Lung (tissue), 12 donors: ENCODE data around the gene PRR12. TPM values are rescaled to one million over a fixed set of nuclear protein-coding genes. Genes with fewer than 3 reads are reported as not detected.

Experiments
- ATAC-seq: fragments of 200-7000 bp; cut with Tn5 transposase; one replicate; pipeline ENCODE4 v1.9.1; 2020; ENCODE audit warnings: moderate number of reproducible peaks; ENCODE audit not compliant: insufficient read depth, low FRiP score
- DNase-seq, 3 donors: peaks; one replicate each; pipeline ENCODE4 v3.0.0-alpha.2; 2013 to 2017
- H3K27ac ChIP-seq, 2 donors: one replicate each; pipeline ENCODE4 v1.5.1; 2013; ENCODE audit warnings: mild to moderate bottlenecking in 2 of 2, moderate library complexity in 2 of 2, control low read depth in 1 of 2, inconsistent platforms in 1 of 2, low read depth in 1 of 2, low read length in 1 of 2
- H3K27me3 ChIP-seq, 3 donors: one replicate each; pipeline ENCODE4 v1.5.1; 2013; ENCODE audit warnings: low read length in 2 of 3; ENCODE audit not compliant: control insufficient read depth in 3 of 3, insufficient read depth in 3 of 3
- H3K36me3 ChIP-seq, 4 donors: one replicate each; pipeline ENCODE4 v1.5.1; 2013; ENCODE audit warnings: low read length in 4 of 4, mild to moderate bottlenecking in 1 of 4, moderate library complexity in 1 of 4; ENCODE audit not compliant: control insufficient read depth in 4 of 4, insufficient read depth in 4 of 4
- H3K4me1 ChIP-seq, 5 donors: one replicate each; pipeline ENCODE4 v1.5.1; 2013; ENCODE audit warnings: low read length in 5 of 5, mild to moderate bottlenecking in 2 of 5, moderate library complexity in 1 of 5; ENCODE audit not compliant: control insufficient read depth in 5 of 5, insufficient read depth in 5 of 5
- H3K4me3 ChIP-seq: one replicate; pipeline ENCODE4 v1.5.1; 2013; ENCODE audit warnings: mild to moderate bottlenecking, control low read depth, moderate library complexity
- H3K9ac ChIP-seq, 2 donors: one replicate each; pipeline ENCODE4 v1.5.1; 2013; ENCODE audit warnings: low read length in 2 of 2, control low read depth in 1 of 2; ENCODE audit not compliant: insufficient read depth in 1 of 2
- H3K9me3 ChIP-seq, 4 donors: one replicate each; pipeline ENCODE4 v1.5.1; 2013; ENCODE audit warnings: low read length in 3 of 4, mild to moderate bottlenecking in 1 of 4, moderate library complexity in 1 of 4; ENCODE audit not compliant: control insufficient read depth in 4 of 4, insufficient read depth in 3 of 4
- WGBS, 2 donors: extraction: QIAGEN DNeasy Blood & Tissue Kit; methylation state at CpG; one replicate each; pipeline ENCODE4 v1.1.7; 2013; 5-methylcytosine and 5-hydroxymethylcytosine counted together
- polyA plus RNA-seq, 2 donors: library from polyadenylated mRNA; stranded (reverse); fragments of 200-250 nt; gene quantifications; one replicate each; pipeline ENCODE4 v1.2.1, GENCODE V29; 2013
- total RNA-seq, 2 donors: library from RNA; depleted of rRNA in 1 of 2; stranded (reverse); fragments of >200 nt in 1 of 2; gene quantifications; one replicate each; pipeline ENCODE4 v1.2.1, GENCODE V29; 2014 to 2021
- TF ChIP-seq, protein P1 (sequence below): IDR thresholded peaks from 2 replicates; pipeline ENCODE4 v1.5.1; 2012; ENCODE audit warnings: mild to moderate bottlenecking; ENCODE audit errors: control extremely low read depth, extremely low read depth
- donor health status: control.
- donor health status: control.
- donor health status: Bipolar disorder and iron deficiency.
- donor health status: healthy.
- donor health status: DM: yes; HTN: yes; CAD: no.

Gene PRR12
- total and polyA plus RNA-seq, 4 donors: 7.6 to 32.4 (median 16.8) TPM

DNA sequence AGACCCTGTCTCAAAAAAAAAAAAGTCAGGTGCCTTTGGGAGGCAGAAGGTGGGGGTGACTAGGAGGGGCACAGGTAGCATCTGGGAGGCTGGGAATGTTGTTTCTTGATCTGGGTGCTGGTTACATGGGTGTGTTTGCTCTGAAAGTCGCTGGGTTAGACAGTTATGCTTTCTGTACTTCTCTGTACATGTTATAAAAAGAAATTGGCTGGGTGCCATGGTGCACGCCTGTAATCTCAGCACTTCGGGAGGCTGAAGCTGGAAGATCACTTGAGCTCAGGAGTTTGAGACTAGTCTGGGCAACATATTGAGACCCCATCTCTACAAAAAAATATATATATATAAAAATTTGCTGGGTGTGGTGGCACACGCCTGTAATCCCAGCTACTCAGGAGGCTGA lies 25.7 kb upstream of the PRR12 start:
- TF ChIP-seq, protein P1, sequence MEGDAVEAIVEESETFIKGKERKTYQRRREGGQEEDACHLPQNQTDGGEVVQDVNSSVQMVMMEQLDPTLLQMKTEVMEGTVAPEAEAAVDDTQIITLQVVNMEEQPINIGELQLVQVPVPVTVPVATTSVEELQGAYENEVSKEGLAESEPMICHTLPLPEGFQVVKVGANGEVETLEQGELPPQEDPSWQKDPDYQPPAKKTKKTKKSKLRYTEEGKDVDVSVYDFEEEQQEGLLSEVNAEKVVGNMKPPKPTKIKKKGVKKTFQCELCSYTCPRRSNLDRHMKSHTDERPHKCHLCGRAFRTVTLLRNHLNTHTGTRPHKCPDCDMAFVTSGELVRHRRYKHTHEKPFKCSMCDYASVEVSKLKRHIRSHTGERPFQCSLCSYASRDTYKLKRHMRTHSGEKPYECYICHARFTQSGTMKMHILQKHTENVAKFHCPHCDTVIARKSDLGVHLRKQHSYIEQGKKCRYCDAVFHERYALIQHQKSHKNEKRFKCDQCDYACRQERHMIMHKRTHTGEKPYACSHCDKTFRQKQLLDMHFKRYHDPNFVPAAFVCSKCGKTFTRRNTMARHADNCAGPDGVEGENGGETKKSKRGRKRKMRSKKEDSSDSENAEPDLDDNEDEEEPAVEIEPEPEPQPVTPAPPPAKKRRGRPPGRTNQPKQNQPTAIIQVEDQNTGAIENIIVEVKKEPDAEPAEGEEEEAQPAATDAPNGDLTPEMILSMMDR: no peak
- no peaks in the 10 kb centered on the region for H3K27me3 ChIP-seq
- peaks cover 0 to 4% (median 4%) of the 10 kb centered on the region in 5 donors for H3K4me1 ChIP-seq
- ATAC-seq (no peak), DNase-seq (peak; percentile 40 to 78 (median 62))
- peak overlapping the region in 1 of 2 donors; percentile 49 for H3K9ac ChIP-seq
- no peak overlapping the region for H3K27ac ChIP-seq
- no peak overlapping the region for H3K4me3 ChIP-seq
- no peaks in the 10 kb centered on the region for H3K9me3 ChIP-seq
- peaks cover 0 to 5% (median 0%) of the 10 kb centered on the region in 4 donors for H3K36me3 ChIP-seq
- WGBS, 2 donors: 34 to 61% methylated on average over 4 of the region's 4 CpGs

DNA sequence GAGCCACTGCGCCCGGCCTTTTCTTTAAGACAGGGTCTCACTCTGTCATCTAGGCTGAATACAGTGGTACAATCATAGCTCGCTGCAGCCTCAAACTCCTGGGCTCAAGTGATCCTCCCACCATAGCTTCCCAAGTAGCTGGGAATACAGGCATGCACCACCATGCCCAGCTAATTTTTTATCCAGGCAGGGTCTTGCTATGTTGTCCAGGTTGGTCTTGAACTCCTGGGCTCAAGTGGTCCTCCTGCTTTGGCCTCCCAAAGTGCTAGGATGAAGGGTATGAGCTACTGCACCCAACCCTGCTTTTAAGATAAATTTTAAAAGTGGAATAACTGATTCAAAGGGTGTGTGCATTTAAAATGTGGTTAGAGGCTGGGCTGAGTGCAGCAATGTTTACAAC lies 24.7 kb upstream of the PRR12 start:
- no peak overlapping the region for H3K4me3 ChIP-seq
- H3K36me3 ChIP-seq: peaks cover 0 to 5% (median 0%) of the 10 kb centered on the region in 4 donors
- peaks cover under 1 to 9% (median 7%) of the 10 kb centered on the region in 5 donors for H3K4me1 ChIP-seq
- H3K27me3 ChIP-seq: no peaks in the 10 kb centered on the region
- WGBS, 2 donors: 97 to 100% methylated on average over 3 of the region's 3 CpGs
- H3K9ac ChIP-seq: no peak overlapping the region
- no peaks in the 10 kb centered on the region for H3K9me3 ChIP-seq
- H3K27ac ChIP-seq: no peak overlapping the region
- ATAC-seq: no peak
- DNase-seq: no peak
- TF ChIP-seq, protein P1: no peak

- 52 to 67% methylated on average over 9 of the region's 9 CpGs for WGBS, 2 donors
- Histone ChIP-seq H3K4me3 (no peak overlapping the region), H3K36me3 (peaks cover 0 to 5% (median under 1%) of the 10 kb centered on the region in 4 donors), H3K9me3 (no peaks in the 10 kb centered on the region), H3K27me3 (no peaks in the 10 kb centered on the region), H3K9ac (peak overlapping the region in 1 of 2 donors; percentile 1), H3K4me1 (peaks cover 3 to 10% (median 8%) of the 10 kb centered on the region in 5 donors), H3K27ac (peak overlapping the region in 1 of 2 donors; percentile 12)
- no peak for ATAC-seq
- no peak for DNase-seq
- TF ChIP-seq, protein P1: no peak
These were observed 23.0 kb upstream of the PRR12 start for GRCh38 chr19:49567861-49568441.
